ENCODE measurements around the gene HMGCR.
"Not testable (repeated sequence)": the region's sequence is repeated elsewhere in the genome, so short reads cannot be mapped to it uniquely, and the experiment has no call there.

HMGCR gene

GRCh38 chr5:75336615-75337336, at the start of gene HMGCR:
Gene HMGCR, plus strand, starts transcription at chr5:75337220. Its CDS starts 5,386 bp downstream, at chr5:75342606.
- Histone ChIP-seq H3K9me3 (ENCODE audit: low read length) (no peaks in the 10 kb centered on the region), H3K27ac (ENCODE audit: low read depth, low read length) (peak within 1 kb of the TSS; percentile 74), H3K9ac (ENCODE audit: low read length) (peak within 1 kb of the TSS; percentile 57), H3K4me3 (ENCODE audit: low read depth in 1 of 2, low read length in 2 of 2) (peak within 1 kb of the TSS; percentile 60 to 91), H3K4me1 (ENCODE audit: insufficient read depth, low read length) (peaks cover 11% of the 10 kb centered on the region), H3K27me3 (ENCODE audit: control insufficient read depth in 1 of 2, insufficient read depth in 2 of 2, low read length in 2 of 2) (no peaks in the 10 kb centered on the region), H3K36me3 (ENCODE audit: insufficient read depth, low read length) (no peaks in the 10 kb centered on the region)

GRCh38 chr5:75291844-75292243, 45.2 kb upstream of the HMGCR start:
- H3K9ac ChIP-seq (ENCODE audit: low read length); H3K4me3 ChIP-seq (ENCODE audit: low read depth in 1 of 2, low read length in 2 of 2); H3K36me3 ChIP-seq (ENCODE audit: insufficient read depth, low read length); H3K9me3 ChIP-seq (ENCODE audit: low read length); H3K4me1 ChIP-seq (ENCODE audit: insufficient read depth, low read length); H3K27me3 ChIP-seq (ENCODE audit: control insufficient read depth in 1 of 2, insufficient read depth in 2 of 2, low read length in 2 of 2); H3K27ac ChIP-seq (ENCODE audit: low read depth, low read length): not testable (repeated sequence)

- Histone ChIP-seq H3K4me3 (ENCODE audit: low read depth in 1 of 2, low read length in 2 of 2) (no peak overlapping the region), H3K27ac (ENCODE audit: low read depth, low read length) (no peak overlapping the region), H3K27me3 (ENCODE audit: control insufficient read depth in 1 of 2, insufficient read depth in 2 of 2, low read length in 2 of 2) (no peaks in the 10 kb centered on the region), H3K4me1 (ENCODE audit: insufficient read depth, low read length) (no peaks in the 10 kb centered on the region), H3K9ac (ENCODE audit: low read length) (no peak overlapping the region), H3K9me3 (ENCODE audit: low read length) (no peaks in the 10 kb centered on the region), H3K36me3 (ENCODE audit: insufficient read depth, low read length) (no peaks in the 10 kb centered on the region)
Measured at GRCh38 chr5:75300084-75300483, 36.9 kb upstream of the HMGCR start.

- H3K36me3 ChIP-seq (ENCODE audit: insufficient read depth, low read length), result no peaks in the 10 kb centered on the region
- H3K4me1 ChIP-seq (ENCODE audit: insufficient read depth, low read length), result no peaks in the 10 kb centered on the region
- no peaks in the 10 kb centered on the region for H3K27me3 ChIP-seq (ENCODE audit: control insufficient read depth in 1 of 2, insufficient read depth in 2 of 2, low read length in 2 of 2)
- no peaks in the 10 kb centered on the region for H3K9me3 ChIP-seq (ENCODE audit: low read length)
- H3K27ac ChIP-seq (ENCODE audit: low read depth, low read length), result no peak overlapping the region
- no peak overlapping the region for H3K4me3 ChIP-seq (ENCODE audit: low read depth in 1 of 2, low read length in 2 of 2)
- H3K9ac ChIP-seq (ENCODE audit: low read length), result no peak overlapping the region
Measured at GRCh38 chr5:75303419-75303818, 33.6 kb upstream of the HMGCR start.

- not testable (repeated sequence) for H3K36me3 ChIP-seq (ENCODE audit: insufficient read depth, low read length); H3K9ac ChIP-seq (ENCODE audit: low read length); H3K4me3 ChIP-seq (ENCODE audit: low read depth in 1 of 2, low read length in 2 of 2); H3K9me3 ChIP-seq (ENCODE audit: low read length); H3K27me3 ChIP-seq (ENCODE audit: control insufficient read depth in 1 of 2, insufficient read depth in 2 of 2, low read length in 2 of 2); H3K4me1 ChIP-seq (ENCODE audit: insufficient read depth, low read length); H3K27ac ChIP-seq (ENCODE audit: low read depth, low read length)
Measured at GRCh38 chr5:75304486-75304885, 32.5 kb upstream of the HMGCR start.

GRCh38 chr5:75306746-75307145, 30.3 kb upstream of the HMGCR start:
- Histone ChIP-seq H3K9ac (ENCODE audit: low read length) (no peak overlapping the region), H3K4me3 (ENCODE audit: low read depth in 1 of 2, low read length in 2 of 2) (no peak overlapping the region), H3K4me1 (ENCODE audit: insufficient read depth, low read length) (no peaks in the 10 kb centered on the region), H3K27me3 (ENCODE audit: control insufficient read depth in 1 of 2, insufficient read depth in 2 of 2, low read length in 2 of 2) (no peaks in the 10 kb centered on the region), H3K36me3 (ENCODE audit: insufficient read depth, low read length) (no peaks in the 10 kb centered on the region), H3K9me3 (ENCODE audit: low read length) (no peaks in the 10 kb centered on the region), H3K27ac (ENCODE audit: low read depth, low read length) (no peak overlapping the region)

GRCh38 chr5:75310212-75310611, 26.8 kb upstream of the HMGCR start:
- Histone ChIP-seq H3K4me1 (ENCODE audit: insufficient read depth, low read length) (no peaks in the 10 kb centered on the region), H3K36me3 (ENCODE audit: insufficient read depth, low read length) (no peaks in the 10 kb centered on the region), H3K9ac (ENCODE audit: low read length) (no peak overlapping the region), H3K27ac (ENCODE audit: low read depth, low read length) (no peak overlapping the region), H3K27me3 (ENCODE audit: control insufficient read depth in 1 of 2, insufficient read depth in 2 of 2, low read length in 2 of 2) (no peaks in the 10 kb centered on the region), H3K4me3 (ENCODE audit: low read depth in 1 of 2, low read length in 2 of 2) (no peak overlapping the region), H3K9me3 (ENCODE audit: low read length) (no peaks in the 10 kb centered on the region)

GRCh38 chr5:75319148-75319547, 17.9 kb upstream of the HMGCR start:
- H3K27ac ChIP-seq (ENCODE audit: low read depth, low read length); H3K9me3 ChIP-seq (ENCODE audit: low read length); H3K27me3 ChIP-seq (ENCODE audit: control insufficient read depth in 1 of 2, insufficient read depth in 2 of 2, low read length in 2 of 2); H3K4me1 ChIP-seq (ENCODE audit: insufficient read depth, low read length); H3K9ac ChIP-seq (ENCODE audit: low read length); H3K4me3 ChIP-seq (ENCODE audit: low read depth in 1 of 2, low read length in 2 of 2); H3K36me3 ChIP-seq (ENCODE audit: insufficient read depth, low read length): not testable (repeated sequence)

GRCh38 chr5:75319638-75320037, 17.4 kb upstream of the HMGCR start:
- H3K4me1 ChIP-seq (ENCODE audit: insufficient read depth, low read length), result no peaks in the 10 kb centered on the region
- H3K27ac ChIP-seq (ENCODE audit: low read depth, low read length), result no peak overlapping the region
- no peaks in the 10 kb centered on the region for H3K27me3 ChIP-seq (ENCODE audit: control insufficient read depth in 1 of 2, insufficient read depth in 2 of 2, low read length in 2 of 2)
- H3K9ac ChIP-seq (ENCODE audit: low read length), result no peak overlapping the region
- no peaks in the 10 kb centered on the region for H3K9me3 ChIP-seq (ENCODE audit: low read length)
- H3K36me3 ChIP-seq (ENCODE audit: insufficient read depth, low read length), result no peaks in the 10 kb centered on the region
- H3K4me3 ChIP-seq (ENCODE audit: low read depth in 1 of 2, low read length in 2 of 2), result no peak overlapping the region

GRCh38 chr5:75320371-75320770, 16.6 kb upstream of the HMGCR start:
- H3K27ac ChIP-seq (ENCODE audit: low read depth, low read length), result no peak overlapping the region
- H3K36me3 ChIP-seq (ENCODE audit: insufficient read depth, low read length), result no peaks in the 10 kb centered on the region
- no peak overlapping the region for H3K4me3 ChIP-seq (ENCODE audit: low read depth in 1 of 2, low read length in 2 of 2)
- H3K9me3 ChIP-seq (ENCODE audit: low read length), result no peaks in the 10 kb centered on the region
- no peak overlapping the region for H3K9ac ChIP-seq (ENCODE audit: low read length)
- H3K27me3 ChIP-seq (ENCODE audit: control insufficient read depth in 1 of 2, insufficient read depth in 2 of 2, low read length in 2 of 2), result no peaks in the 10 kb centered on the region
- no peaks in the 10 kb centered on the region for H3K4me1 ChIP-seq (ENCODE audit: insufficient read depth, low read length)

- H3K27me3 ChIP-seq (ENCODE audit: control insufficient read depth in 1 of 2, insufficient read depth in 2 of 2, low read length in 2 of 2), result no peaks in the 10 kb centered on the region
- H3K36me3 ChIP-seq (ENCODE audit: insufficient read depth, low read length), result no peaks in the 10 kb centered on the region
- H3K9me3 ChIP-seq (ENCODE audit: low read length), result no peaks in the 10 kb centered on the region
- H3K4me1 ChIP-seq (ENCODE audit: insufficient read depth, low read length), result no peaks in the 10 kb centered on the region
- H3K27ac ChIP-seq (ENCODE audit: low read depth, low read length), result no peak overlapping the region
- no peak overlapping the region for H3K4me3 ChIP-seq (ENCODE audit: low read depth in 1 of 2, low read length in 2 of 2)
- H3K9ac ChIP-seq (ENCODE audit: low read length), result no peak overlapping the region
Measured at GRCh38 chr5:75322066-75322465, 15.0 kb upstream of the HMGCR start.

GRCh38 chr5:75324791-75325190, 12.2 kb upstream of the HMGCR start:
- H3K4me1 ChIP-seq (ENCODE audit: insufficient read depth, low read length), result no peaks in the 10 kb centered on the region
- no peaks in the 10 kb centered on the region for H3K9me3 ChIP-seq (ENCODE audit: low read length)
- H3K4me3 ChIP-seq (ENCODE audit: low read depth in 1 of 2, low read length in 2 of 2), result no peak overlapping the region
- no peak overlapping the region for H3K9ac ChIP-seq (ENCODE audit: low read length)
- H3K27ac ChIP-seq (ENCODE audit: low read depth, low read length), result no peak overlapping the region
- no peaks in the 10 kb centered on the region for H3K36me3 ChIP-seq (ENCODE audit: insufficient read depth, low read length)
- no peaks in the 10 kb centered on the region for H3K27me3 ChIP-seq (ENCODE audit: control insufficient read depth in 1 of 2, insufficient read depth in 2 of 2, low read length in 2 of 2)

All from muscle layer of colon (tissue), 2 donors.